Small intestine (tissue), 7 donors: ENCODE measurements around the gene KCNK5. TPM values are rescaled to one million over a fixed set of nuclear protein-coding genes. Genes with fewer than 3 reads are reported as not detected.

Source experiments
- DNase-seq, 2 donors: peaks; one replicate each; pipeline versions ENCODE4 v3.0.0 to v3.0.0-alpha.2; 2013
- FAIRE-seq: peaks from 2 replicates; lab custom pipeline; 2012; peaks lifted over from hg19 to GRCh38; lab: Jason Lieb, UNC
- H3K27ac ChIP-seq, 3 donors: one replicate each; pipeline ENCODE4 v1.5.1; 2013; ENCODE audit warnings: low read length in 2 of 3, mild to moderate bottlenecking in 2 of 3, control low read depth in 1 of 3, inconsistent platforms in 1 of 3, low read depth in 1 of 3, moderate library complexity in 1 of 3
- H3K27me3 ChIP-seq, 3 donors: one replicate each; pipeline ENCODE4 v1.6.1; 2013; ENCODE audit warnings: low read length in 3 of 3, inconsistent platforms in 1 of 3; ENCODE audit not compliant: control insufficient read depth in 3 of 3, insufficient read depth in 3 of 3
- H3K36me3 ChIP-seq, 3 donors: one replicate each; pipeline ENCODE4 v1.6.1; 2013; ENCODE audit warnings: low read length in 3 of 3, inconsistent platforms in 1 of 3, low read depth in 1 of 3, mild to moderate bottlenecking in 1 of 3, moderate library complexity in 1 of 3; ENCODE audit not compliant: control insufficient read depth in 3 of 3, insufficient read depth in 2 of 3
- H3K4me1 ChIP-seq, 3 donors: one replicate each; pipeline ENCODE4 v1.6.1; 2013; ENCODE audit warnings: low read length in 2 of 3, inconsistent platforms in 1 of 3, low read depth in 1 of 3, mild to moderate bottlenecking in 1 of 3, moderate library complexity in 1 of 3; ENCODE audit not compliant: control insufficient read depth in 3 of 3, insufficient read depth in 2 of 3
- H3K4me3 ChIP-seq, 3 donors: one replicate each; pipeline ENCODE4 v1.5.1; 2013; ENCODE audit warnings: low read length in 3 of 3, control low read depth in 1 of 3, inconsistent platforms in 1 of 3, low read depth in 1 of 3, mild to moderate bottlenecking in 1 of 3, moderate library complexity in 1 of 3
- H3K9me3 ChIP-seq, 2 donors: one replicate each; pipeline ENCODE4 v1.6.1; 2013; ENCODE audit warnings: low read depth in 1 of 2, low read length in 1 of 2; ENCODE audit not compliant: control insufficient read depth in 2 of 2, insufficient read depth in 1 of 2
- WGBS, 3 donors: extraction: QIAGEN DNeasy Blood & Tissue Kit; methylation state at CpG; one replicate each; pipeline ENCODE4 v1.1.7; 2013; 5-methylcytosine and 5-hydroxymethylcytosine counted together
- polyA plus RNA-seq, 4 donors: library from polyadenylated mRNA; stranded (reverse) in 3 of 4; unstranded in 1 of 4; fragments of 200-250 nt in 3 of 4; fragments of 120-200 nt in 1 of 4; gene quantifications; one replicate each; pipeline versions ENCODE4 v1.2.1 to v1.2.3, GENCODE V29; 2013
- donor health status: healthy with polysubstance abuse.
- donor health status: control.
- donor health status: control.
- donor health status: Bipolar disorder and iron deficiency.
- donor health status: healthy.

Gene KCNK5
- polyA plus RNA-seq, 4 donors = 29.9 to 44.1 (median 41.3) TPM

DNA sequence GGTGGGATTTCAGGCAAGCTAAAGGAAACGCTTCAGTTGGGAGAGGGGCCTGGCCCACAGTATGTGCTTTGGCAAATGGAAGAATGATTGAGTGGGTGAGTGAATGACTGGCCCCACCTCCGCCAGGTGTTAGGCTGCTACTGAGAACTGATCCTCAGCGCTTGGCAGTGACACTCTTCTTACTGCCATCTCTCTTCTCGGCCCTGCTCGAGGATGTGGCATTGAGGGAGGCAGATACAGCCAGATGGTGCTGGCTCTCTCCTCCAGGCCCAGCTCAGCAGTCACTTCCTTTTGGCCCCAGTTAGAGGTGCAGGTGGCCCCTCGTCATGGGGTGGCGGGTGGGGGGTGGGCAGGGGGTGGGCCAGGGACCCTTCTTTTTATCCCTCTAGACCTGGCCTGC is 38.9 kb upstream of the KCNK5 start:
- 81 to 91% (median 90%) methylated on average over 7 of the region's 7 CpGs for whole genome bisulfite sequencing, 3 donors
- no peak for DNase-seq
- FAIRE-seq = no peak

DNA sequence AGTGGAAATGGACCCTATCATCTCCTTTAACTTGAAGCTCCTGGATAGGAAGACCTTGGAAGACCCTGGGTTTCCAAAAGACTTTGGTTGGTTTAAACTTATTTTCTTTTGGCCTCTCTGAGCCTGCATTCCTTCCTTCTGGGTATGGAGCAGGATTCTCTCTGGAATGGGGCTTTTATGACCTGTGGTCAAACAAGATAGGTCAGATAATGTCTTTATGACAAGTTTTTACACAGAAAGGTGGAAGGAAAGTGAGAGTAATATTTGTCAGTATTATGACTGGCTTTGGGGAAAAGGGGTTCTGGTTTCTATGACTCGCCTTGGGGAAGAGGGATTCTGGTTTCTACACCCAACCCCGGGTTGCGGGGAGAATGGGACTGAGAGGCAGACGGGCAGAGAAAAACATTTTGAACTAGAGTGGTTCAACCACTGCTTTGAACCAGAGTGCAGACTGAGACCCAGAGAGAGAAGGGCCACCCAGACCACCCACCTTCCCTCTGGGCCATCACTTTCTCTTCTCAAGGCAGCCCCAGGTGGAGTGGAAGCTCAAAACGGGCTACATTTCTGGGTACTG is 37.6 kb upstream of the KCNK5 start:
- Histone ChIP-seq H3K4me3 (no peak overlapping the region), H3K36me3 (no peaks in the 10 kb centered on the region), H3K9me3 (no peaks in the 10 kb centered on the region), H3K27me3 (peaks cover 0 to 9% (median 0%) of the 10 kb centered on the region in 3 donors), H3K27ac (peak overlapping the region in 1 of 3 donors; percentile 24), H3K4me1 (peaks cover 0 to 17% (median 2%) of the 10 kb centered on the region in 3 donors)
- DNase-seq (no peak), FAIRE-seq (no peak)
- WGBS, 3 donors = 75 to 81% (median 81%) methylated on average over 5 of the region's 5 CpGs

More for the DNA sequence above, 38.9 kb upstream of the KCNK5 start:
- Histone ChIP-seq H3K27ac (no peak overlapping the region), H3K27me3 (peaks cover 0 to 9% (median 0%) of the 10 kb centered on the region in 3 donors), H3K36me3 (no peaks in the 10 kb centered on the region), H3K4me1 (peaks cover 0 to 13% (median 2%) of the 10 kb centered on the region in 3 donors), H3K9me3 (no peaks in the 10 kb centered on the region), H3K4me3 (no peak overlapping the region)

DNA sequence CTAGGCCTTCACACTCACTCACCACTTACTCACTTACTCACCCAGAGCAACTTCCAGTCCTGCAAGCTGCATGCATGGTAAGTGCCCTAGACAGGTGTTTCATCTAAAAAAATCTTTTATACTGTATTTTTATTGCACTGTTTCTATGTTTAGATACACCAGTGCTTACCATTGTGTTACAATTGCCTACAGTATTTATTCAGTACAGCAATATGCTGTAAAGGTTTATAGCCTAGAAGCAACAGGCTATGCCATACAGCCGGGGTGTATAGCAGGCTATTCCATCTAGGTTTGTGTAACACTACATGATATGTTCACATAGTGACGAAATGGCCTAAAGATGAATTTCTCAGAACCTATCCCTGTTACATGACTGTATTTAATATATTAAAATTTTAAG is 37.1 kb upstream of the KCNK5 start:
- Histone ChIP-seq H3K4me3 (no peak overlapping the region), H3K27ac (no peak overlapping the region), H3K27me3 (peaks cover 0 to 9% (median 0%) of the 10 kb centered on the region in 3 donors), H3K4me1 (peaks cover 0 to 22% (median 2%) of the 10 kb centered on the region in 3 donors), H3K36me3 (no peaks in the 10 kb centered on the region), H3K9me3 (no peaks in the 10 kb centered on the region)
- FAIRE-seq (no peak), DNase-seq (peak; percentile 22 to 45)
- 27 to 63% (median 53%) methylated on average over 2 of the region's 2 CpGs for WGBS, 3 donors

DNA sequence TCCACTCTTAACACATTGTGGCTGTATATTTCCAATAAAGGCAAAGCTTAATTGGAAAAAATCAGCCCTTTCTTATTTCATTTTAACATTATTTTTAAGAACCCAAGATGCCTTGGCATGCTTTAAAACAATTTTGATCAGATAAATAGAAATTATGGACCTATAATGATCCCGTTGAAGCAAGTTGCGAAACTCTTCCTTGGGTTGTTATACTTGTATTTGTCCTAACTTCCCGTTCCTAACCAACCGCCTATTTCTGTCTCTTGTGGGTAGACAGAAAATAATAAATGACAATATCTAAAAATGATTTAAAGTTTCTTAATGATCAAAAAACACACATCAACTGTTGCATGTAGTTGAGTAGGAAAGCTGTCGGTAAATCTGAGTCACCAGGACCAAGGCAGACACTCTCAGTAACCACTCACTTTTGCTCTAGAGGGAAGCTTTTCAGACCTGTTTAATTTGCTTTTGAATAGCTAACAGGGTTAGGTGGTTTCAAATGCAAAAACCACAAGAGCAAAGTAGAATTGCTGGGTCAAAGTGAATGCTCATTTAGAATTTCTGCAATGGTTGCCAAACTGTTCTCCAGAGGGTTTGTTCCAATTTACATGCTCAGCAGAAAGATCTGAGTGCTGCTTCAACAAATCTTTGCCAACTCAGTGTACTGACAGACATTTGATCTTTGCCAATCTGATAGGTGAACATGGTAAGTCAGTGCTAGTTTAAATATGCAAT is 34.2 kb upstream of the KCNK5 start:
- Histone ChIP-seq H3K27me3 (peaks cover 0 to 5% (median 0%) of the 10 kb centered on the region in 3 donors), H3K9me3 (no peaks in the 10 kb centered on the region), H3K36me3 (no peaks in the 10 kb centered on the region), H3K4me3 (no peak overlapping the region), H3K4me1 (peaks cover 0 to 17% (median 0%) of the 10 kb centered on the region in 3 donors), H3K27ac (no peak overlapping the region)
- FAIRE-seq (no peak), DNase-seq (peak in 1 of 2 donors; percentile 41)
- 28 to 40% (median 29%) methylated on average over 5 of the region's 5 CpGs for WGBS, 3 donors

DNA sequence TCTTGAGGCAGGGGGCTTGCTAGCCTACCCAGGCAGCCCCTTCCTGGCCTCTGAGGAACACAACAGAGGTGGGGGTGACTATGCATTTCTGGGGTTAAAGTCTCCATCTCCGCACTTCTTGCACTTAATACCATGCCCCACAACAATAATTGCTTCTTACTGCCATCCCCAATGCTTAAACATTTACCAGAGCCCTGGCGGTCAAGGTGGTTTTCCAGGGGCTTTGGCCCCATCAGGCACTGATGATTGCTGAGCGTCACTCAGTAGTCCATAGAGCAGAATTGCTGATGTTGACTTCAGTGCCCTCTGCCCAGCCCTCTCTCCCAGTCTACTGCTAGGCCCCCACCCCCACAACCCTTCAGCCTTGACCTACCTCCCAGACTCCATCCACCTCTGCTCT is 32.5 kb upstream of the KCNK5 start:
- 82 to 95% (median 84%) methylated on average over 3 of the region's 3 CpGs for WGBS, 3 donors
- FAIRE-seq (no peak), DNase-seq (peak in 1 of 2 donors; percentile 65)
- H3K4me1 ChIP-seq = peaks cover 0 to 13% (median 0%) of the 10 kb centered on the region in 3 donors
- H3K27me3 ChIP-seq = no peaks in the 10 kb centered on the region
- no peak overlapping the region for H3K4me3 ChIP-seq
- H3K27ac ChIP-seq = peak overlapping the region in 1 of 3 donors; percentile 28
- no peaks in the 10 kb centered on the region for H3K36me3 ChIP-seq
- no peaks in the 10 kb centered on the region for H3K9me3 ChIP-seq

DNA sequence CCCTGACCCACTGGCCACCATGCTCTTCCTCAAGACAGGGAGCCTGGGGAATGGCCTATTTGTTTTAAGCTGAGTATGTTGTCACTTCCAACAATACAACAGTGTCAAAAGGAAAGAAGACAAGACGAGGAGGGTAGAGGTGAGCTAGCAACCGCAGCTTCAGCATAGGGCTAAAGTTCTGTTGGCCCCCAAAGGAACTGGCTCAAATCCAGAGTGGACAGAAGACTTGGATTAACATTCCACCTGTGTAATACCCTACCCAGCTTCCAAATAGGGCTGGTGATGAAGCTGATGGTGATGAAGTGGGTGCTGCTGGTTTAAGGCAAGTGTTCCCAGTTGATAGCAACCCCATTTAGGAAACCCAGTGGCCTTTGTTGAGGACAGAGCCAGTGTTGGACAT is 31.7 kb upstream of the KCNK5 start:
- no peaks in the 10 kb centered on the region for H3K27me3 ChIP-seq
- H3K4me3 ChIP-seq = no peak overlapping the region
- DNase-seq (no peak), FAIRE-seq (no peak)
- peaks cover 0 to 13% (median 0%) of the 10 kb centered on the region in 3 donors for H3K4me1 ChIP-seq
- 80 to 98% (median 87%) methylated on average over 2 of the region's 2 CpGs for WGBS, 3 donors
- H3K36me3 ChIP-seq = no peaks in the 10 kb centered on the region
- H3K9me3 ChIP-seq = no peaks in the 10 kb centered on the region
- no peak overlapping the region for H3K27ac ChIP-seq

DNA sequence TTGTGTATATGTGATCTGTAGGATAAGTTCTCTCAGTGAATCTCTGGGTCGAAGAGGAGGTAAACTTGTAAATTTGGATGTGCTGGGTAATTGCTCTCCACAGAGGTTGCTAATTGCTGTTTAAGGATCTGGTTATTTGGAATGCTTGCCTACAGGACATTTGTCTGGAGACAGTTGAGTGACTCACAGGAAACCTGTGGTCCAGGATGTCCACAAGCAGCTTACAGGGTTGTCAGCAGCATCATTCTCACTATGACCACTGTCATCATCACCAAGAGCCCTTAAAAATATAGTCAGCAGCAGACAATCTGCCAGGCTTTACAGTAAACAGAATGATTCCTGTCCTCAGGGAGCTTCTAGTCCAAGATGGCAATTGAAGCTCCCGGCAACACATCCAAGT is 31.2 kb upstream of the KCNK5 start:
- no peaks in the 10 kb centered on the region for H3K36me3 ChIP-seq
- H3K4me1 ChIP-seq = peaks cover 0 to 13% (median 0%) of the 10 kb centered on the region in 3 donors
- no peak overlapping the region for H3K4me3 ChIP-seq
- 85 to 97% (median 92%) methylated on average over 2 of the region's 2 CpGs for WGBS, 3 donors
- DNase-seq (no peak), FAIRE-seq (no peak)
- no peaks in the 10 kb centered on the region for H3K27me3 ChIP-seq
- H3K9me3 ChIP-seq = no peaks in the 10 kb centered on the region
- no peak overlapping the region for H3K27ac ChIP-seq

DNA sequence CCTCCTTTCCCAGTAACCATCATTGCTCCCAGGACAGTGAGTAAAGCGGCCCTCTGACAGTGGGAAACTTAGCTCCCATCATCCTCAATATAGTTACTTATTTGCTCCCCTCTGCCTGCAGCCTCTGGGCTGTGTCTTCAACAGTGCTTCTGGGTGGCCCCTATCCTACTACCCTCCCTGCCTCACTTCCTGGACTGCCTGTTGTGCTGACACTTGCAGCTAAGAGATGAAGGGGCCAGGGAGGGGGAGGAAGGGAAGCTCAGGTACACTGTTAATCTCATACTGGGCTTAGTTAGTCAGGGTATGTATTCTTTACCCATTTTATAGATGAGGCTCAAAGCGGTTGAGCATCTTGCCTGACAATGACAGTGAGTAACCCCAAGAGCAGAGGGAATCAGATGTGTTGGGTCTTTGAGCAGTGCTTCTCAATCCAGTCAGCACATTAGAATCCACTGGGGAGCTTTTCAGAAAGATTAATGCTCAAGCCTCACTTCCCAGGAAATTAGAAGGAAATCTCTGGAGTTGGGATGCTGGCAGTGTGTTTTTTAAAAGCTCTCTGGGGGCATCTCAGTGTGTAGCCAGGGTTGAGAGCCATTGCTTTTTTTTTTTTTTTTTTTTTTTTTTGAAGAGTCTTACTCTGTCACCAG is 27.1 kb upstream of the KCNK5 start:
- FAIRE-seq (no peak), DNase-seq (no peak)
- H3K27ac ChIP-seq = no peak overlapping the region
- peaks cover 0 to 10% (median 0%) of the 10 kb centered on the region in 3 donors for H3K4me1 ChIP-seq
- no peaks in the 10 kb centered on the region for H3K36me3 ChIP-seq
- peaks cover 0 to 9% of the 10 kb centered on the region in 2 donors for H3K9me3 ChIP-seq
- 81 to 94% (median 88%) methylated on average over 2 of the region's 2 CpGs for WGBS, 3 donors
- H3K27me3 ChIP-seq = no peaks in the 10 kb centered on the region
- H3K4me3 ChIP-seq = no peak overlapping the region
